ENCODE results near the gene DCDC2C.

Gene DCDC2C

DNA sequence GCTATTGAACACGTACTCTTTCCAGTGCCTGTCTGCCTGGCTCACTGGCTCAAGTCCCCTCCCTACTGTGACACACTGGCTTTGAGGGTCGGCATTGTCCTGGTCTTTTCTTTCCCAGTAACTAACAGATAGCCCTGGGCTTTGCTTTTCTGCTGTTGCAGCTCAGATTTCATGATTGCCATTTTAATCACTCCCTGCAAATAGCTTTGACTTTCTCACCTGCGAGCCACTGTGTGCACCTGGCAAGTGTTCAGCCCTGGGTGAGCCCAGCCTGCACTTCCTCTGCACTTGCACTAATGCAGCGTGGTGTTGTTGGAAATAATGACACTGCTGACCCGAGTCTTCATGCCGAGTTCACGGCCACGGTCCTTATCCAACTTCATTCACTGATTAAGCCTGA lies 52.9 kb downstream of the DCDC2C start:
- no peak overlapping the region for H3K27ac ChIP-seq (ENCODE audit: low read length)
- ATAC-seq (ENCODE audit: insufficient read depth, low read depth) (no peak), DNase-seq (no peak)
- no peak overlapping the region for H3K4me2 ChIP-seq (ENCODE audit: insufficient read depth, low read length)
- no peaks in the 10 kb centered on the region for H3K36me3 ChIP-seq (ENCODE audit: insufficient read depth, low read length)
- H3K79me2 ChIP-seq (ENCODE audit: insufficient read depth, low read length), result no peaks in the 10 kb centered on the region
- H3K27me3 ChIP-seq (ENCODE audit: insufficient read depth, low read length, poor library complexity), result no peaks in the 10 kb centered on the region
- H3K9ac ChIP-seq (ENCODE audit: low read depth, low read length), result no peak overlapping the region
- H3K9me3 ChIP-seq (ENCODE audit: insufficient read depth, low read length, severe bottlenecking), result peaks cover 3% of the 10 kb centered on the region
- TF ChIP-seq, protein P1, sequence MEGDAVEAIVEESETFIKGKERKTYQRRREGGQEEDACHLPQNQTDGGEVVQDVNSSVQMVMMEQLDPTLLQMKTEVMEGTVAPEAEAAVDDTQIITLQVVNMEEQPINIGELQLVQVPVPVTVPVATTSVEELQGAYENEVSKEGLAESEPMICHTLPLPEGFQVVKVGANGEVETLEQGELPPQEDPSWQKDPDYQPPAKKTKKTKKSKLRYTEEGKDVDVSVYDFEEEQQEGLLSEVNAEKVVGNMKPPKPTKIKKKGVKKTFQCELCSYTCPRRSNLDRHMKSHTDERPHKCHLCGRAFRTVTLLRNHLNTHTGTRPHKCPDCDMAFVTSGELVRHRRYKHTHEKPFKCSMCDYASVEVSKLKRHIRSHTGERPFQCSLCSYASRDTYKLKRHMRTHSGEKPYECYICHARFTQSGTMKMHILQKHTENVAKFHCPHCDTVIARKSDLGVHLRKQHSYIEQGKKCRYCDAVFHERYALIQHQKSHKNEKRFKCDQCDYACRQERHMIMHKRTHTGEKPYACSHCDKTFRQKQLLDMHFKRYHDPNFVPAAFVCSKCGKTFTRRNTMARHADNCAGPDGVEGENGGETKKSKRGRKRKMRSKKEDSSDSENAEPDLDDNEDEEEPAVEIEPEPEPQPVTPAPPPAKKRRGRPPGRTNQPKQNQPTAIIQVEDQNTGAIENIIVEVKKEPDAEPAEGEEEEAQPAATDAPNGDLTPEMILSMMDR (IDR thresholded peaks at IDR 0.05; ENCODE audit: borderline replicate concordance, extremely low read depth, low read length, poor library complexity, severe bottlenecking), result no peak
- TF ChIP-seq EZH2 (IDR thresholded peaks at IDR 0.05; ENCODE audit: borderline replicate concordance, low read depth, low read length, severe bottlenecking), result no peak
- H3K4me1 ChIP-seq (ENCODE audit: insufficient read depth, low read length), result no peaks in the 10 kb centered on the region
- no peak overlapping the region for H2AFZ ChIP-seq (ENCODE audit: low read depth, low read length)
- H4K20me1 ChIP-seq (ENCODE audit: insufficient read depth, low read length), result no peaks in the 10 kb centered on the region
- H3K4me3 ChIP-seq (ENCODE audit: low read depth in 1 of 2, low read length in 2 of 2), result no peak overlapping the region

DNA sequence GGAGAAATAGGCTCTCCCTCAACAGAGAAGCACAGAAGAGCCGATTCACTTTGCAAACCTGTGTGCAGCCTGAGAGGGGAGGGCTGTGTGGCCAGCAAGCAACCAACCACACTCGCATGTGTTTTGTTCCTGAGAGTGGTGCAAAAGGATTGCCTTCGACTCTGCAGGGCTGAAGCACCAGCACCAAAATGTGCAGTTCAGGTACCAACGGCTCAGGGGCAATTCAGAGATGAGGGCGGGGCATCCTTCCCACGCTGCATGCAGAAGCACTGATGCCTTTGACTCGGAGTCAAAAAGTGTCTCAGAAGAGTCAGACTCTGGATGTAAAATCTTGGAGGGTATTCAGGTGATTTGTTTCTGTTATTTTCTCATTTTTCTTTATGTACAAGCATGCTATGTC lies 55.5 kb downstream of the DCDC2C start:
- TF ChIP-seq EZH2 (IDR thresholded peaks at IDR 0.05; ENCODE audit: borderline replicate concordance, low read depth, low read length, severe bottlenecking), result no peak
- TF ChIP-seq, protein P1 (IDR thresholded peaks at IDR 0.05; ENCODE audit: borderline replicate concordance, extremely low read depth, low read length, poor library complexity, severe bottlenecking), result no peak
- Histone ChIP-seq H3K36me3 (ENCODE audit: insufficient read depth, low read length) (no peaks in the 10 kb centered on the region), H3K4me3 (ENCODE audit: low read depth in 1 of 2, low read length in 2 of 2) (no peak overlapping the region), H3K9ac (ENCODE audit: low read depth, low read length) (no peak overlapping the region), H3K27me3 (ENCODE audit: insufficient read depth, low read length, poor library complexity) (no peaks in the 10 kb centered on the region), H4K20me1 (ENCODE audit: insufficient read depth, low read length) (no peaks in the 10 kb centered on the region), H3K79me2 (ENCODE audit: insufficient read depth, low read length) (no peaks in the 10 kb centered on the region), H3K27ac (ENCODE audit: low read length) (no peak overlapping the region), H3K9me3 (ENCODE audit: insufficient read depth, low read length, severe bottlenecking) (peaks cover 3% of the 10 kb centered on the region), H2AFZ (ENCODE audit: low read depth, low read length) (no peak overlapping the region), H3K4me2 (ENCODE audit: insufficient read depth, low read length) (no peak overlapping the region), H3K4me1 (ENCODE audit: insufficient read depth, low read length) (no peaks in the 10 kb centered on the region)
- DNase-seq, result no peak
- no peak for ATAC-seq (ENCODE audit: insufficient read depth, low read depth)

DNA sequence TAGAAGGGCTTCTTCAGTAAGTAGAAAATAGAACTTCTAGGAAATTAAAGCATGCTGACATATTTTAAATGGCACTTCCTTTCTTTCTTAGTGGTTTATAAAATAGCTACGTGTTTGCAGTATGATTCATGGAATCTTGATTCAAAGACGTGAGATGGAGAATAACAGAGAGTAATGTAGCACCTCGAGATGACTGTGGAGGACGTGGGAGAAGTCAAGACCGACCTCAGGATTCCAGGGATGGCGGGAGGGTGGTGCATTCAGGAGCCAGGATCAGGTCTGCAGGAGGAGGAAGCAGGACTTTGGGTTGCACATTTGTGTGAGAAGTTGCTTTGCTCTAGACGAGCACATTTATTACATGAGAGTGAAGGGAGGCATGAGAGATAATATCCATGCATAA lies 56.0 kb downstream of the DCDC2C start:
- TF ChIP-seq, protein P1 (IDR thresholded peaks at IDR 0.05; ENCODE audit: borderline replicate concordance, extremely low read depth, low read length, poor library complexity, severe bottlenecking), result no peak
- no peak for TF ChIP-seq EZH2 (IDR thresholded peaks at IDR 0.05; ENCODE audit: borderline replicate concordance, low read depth, low read length, severe bottlenecking)
- H4K20me1 ChIP-seq (ENCODE audit: insufficient read depth, low read length), result no peaks in the 10 kb centered on the region
- H3K9me3 ChIP-seq (ENCODE audit: insufficient read depth, low read length, severe bottlenecking), result peaks cover 3% of the 10 kb centered on the region
- H3K4me3 ChIP-seq (ENCODE audit: low read depth in 1 of 2, low read length in 2 of 2), result no peak overlapping the region
- ATAC-seq (ENCODE audit: insufficient read depth, low read depth) (no peak), DNase-seq (no peak)
- H3K27me3 ChIP-seq (ENCODE audit: insufficient read depth, low read length, poor library complexity), result no peaks in the 10 kb centered on the region
- H2AFZ ChIP-seq (ENCODE audit: low read depth, low read length), result no peak overlapping the region
- no peak overlapping the region for H3K9ac ChIP-seq (ENCODE audit: low read depth, low read length)
- no peak overlapping the region for H3K27ac ChIP-seq (ENCODE audit: low read length)
- H3K4me1 ChIP-seq (ENCODE audit: insufficient read depth, low read length), result no peaks in the 10 kb centered on the region
- no peaks in the 10 kb centered on the region for H3K36me3 ChIP-seq (ENCODE audit: insufficient read depth, low read length)
- no peak overlapping the region for H3K4me2 ChIP-seq (ENCODE audit: insufficient read depth, low read length)
- H3K79me2 ChIP-seq (ENCODE audit: insufficient read depth, low read length), result no peaks in the 10 kb centered on the region

DNA sequence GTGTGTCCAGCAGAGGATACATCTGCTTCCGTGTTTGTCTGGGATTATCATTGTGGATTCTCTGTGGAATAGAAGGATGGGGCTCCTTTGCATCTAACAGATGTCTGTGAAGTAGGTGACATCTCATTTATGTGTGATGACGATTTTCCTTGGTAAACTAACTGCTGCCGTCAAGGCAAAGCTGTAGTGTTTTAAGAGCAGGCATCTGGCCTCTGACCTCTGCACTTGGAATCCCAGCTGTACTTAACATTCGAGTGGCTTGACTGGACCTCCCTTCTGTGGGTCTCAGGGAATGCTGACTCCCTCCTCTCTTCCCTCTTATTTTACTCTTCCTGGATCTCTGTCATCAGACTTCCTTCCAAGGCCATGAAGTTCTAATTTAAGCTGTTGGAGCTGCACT lies 56.4 kb downstream of the DCDC2C start:
- no peaks in the 10 kb centered on the region for H3K36me3 ChIP-seq (ENCODE audit: insufficient read depth, low read length)
- no peak overlapping the region for H3K9ac ChIP-seq (ENCODE audit: low read depth, low read length)
- H3K27me3 ChIP-seq (ENCODE audit: insufficient read depth, low read length, poor library complexity), result no peaks in the 10 kb centered on the region
- no peak overlapping the region for H3K4me3 ChIP-seq (ENCODE audit: low read depth in 1 of 2, low read length in 2 of 2)
- peaks cover 3% of the 10 kb centered on the region for H3K9me3 ChIP-seq (ENCODE audit: insufficient read depth, low read length, severe bottlenecking)
- no peak overlapping the region for H2AFZ ChIP-seq (ENCODE audit: low read depth, low read length)
- TF ChIP-seq, protein P1 (IDR thresholded peaks at IDR 0.05; ENCODE audit: borderline replicate concordance, extremely low read depth, low read length, poor library complexity, severe bottlenecking), result no peak
- no peak for TF ChIP-seq EZH2 (IDR thresholded peaks at IDR 0.05; ENCODE audit: borderline replicate concordance, low read depth, low read length, severe bottlenecking)
- H3K4me2 ChIP-seq (ENCODE audit: insufficient read depth, low read length), result no peak overlapping the region
- no peaks in the 10 kb centered on the region for H3K79me2 ChIP-seq (ENCODE audit: insufficient read depth, low read length)
- H4K20me1 ChIP-seq (ENCODE audit: insufficient read depth, low read length), result no peaks in the 10 kb centered on the region
- no peak overlapping the region for H3K27ac ChIP-seq (ENCODE audit: low read length)
- DNase-seq (no peak), ATAC-seq (ENCODE audit: insufficient read depth, low read depth) (no peak)
- H3K4me1 ChIP-seq (ENCODE audit: insufficient read depth, low read length), result no peaks in the 10 kb centered on the region
